ENCODE results near the gene SUCLG2. TPM values are rescaled to one million over a fixed set of nuclear protein-coding genes. Genes with fewer than 3 reads are reported as not detected.
"Not testable (repeated sequence)": the region's sequence is repeated elsewhere in the genome, so short reads cannot be mapped to it uniquely, and the experiment has no call there.

Gene SUCLG2
- total RNA-seq, 2 experiments from 2014 or later = 28.3 to 44.7 TPM

DNA sequence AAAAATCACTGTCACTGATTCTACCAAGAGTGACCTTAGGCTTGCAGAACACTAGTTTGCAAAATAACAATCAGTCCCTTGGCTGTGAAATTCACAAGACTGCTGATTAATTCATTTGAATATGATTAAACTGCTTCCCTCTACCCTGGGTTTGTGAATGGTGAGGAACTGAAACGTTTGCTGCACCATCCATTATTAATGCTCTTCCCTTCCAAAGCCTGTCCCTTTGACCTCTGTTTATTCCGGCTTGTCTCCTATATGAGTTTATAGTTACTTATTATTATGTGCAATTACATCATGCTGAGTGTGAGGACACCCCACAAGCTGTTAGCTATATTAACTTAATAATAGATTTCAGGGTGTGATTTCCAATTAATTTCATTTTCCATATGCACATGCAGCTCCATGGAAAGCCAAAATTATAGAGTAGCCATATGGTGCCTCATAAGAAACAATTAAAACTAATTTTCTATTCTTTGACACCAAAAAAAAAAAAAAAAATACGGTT lies 96.5 kb downstream of the SUCLG2 start:
- no peaks in the 10 kb centered on the region for H3K9me2 ChIP-seq (ENCODE audit: insufficient read depth, low read length)
- no peaks in the 10 kb centered on the region for H3K9me3 ChIP-seq (ENCODE audit: low read length)
- H3K27ac ChIP-seq (ENCODE audit: low read depth, low read length, poor library complexity, severe bottlenecking) = no peak overlapping the region
- H4K20me1 ChIP-seq (ENCODE audit: insufficient read depth, low read length) = no peaks in the 10 kb centered on the region
- no peaks in the 10 kb centered on the region for H3K79me2 ChIP-seq (ENCODE audit: insufficient read depth, low read depth, low read length)
- CTCF ChIA-PET (ENCODE audit: unreplicated experiment) = no interaction called here
- H3K36me3 ChIP-seq (ENCODE audit: insufficient read depth, low read length) = peaks cover 17% of the 10 kb centered on the region; the same call in 1 of the 2 replicates
- POLR2A ChIA-PET = interaction anchor here (0.6 to 1.1 kb wide), 3 partner anchors 26 to 96 kb away, joined by 3 read pairs; partner anchors contain the start of gene SUCLG2
- DNase-seq (ENCODE audit: low spot score) = no peak
- TF ChIP-seq EZH2phosphoT487 (IDR thresholded peaks at IDR 0.05; ENCODE audit: borderline replicate concordance, low read depth, low read length) = no peak
- TF ChIP-seq, protein P1, sequence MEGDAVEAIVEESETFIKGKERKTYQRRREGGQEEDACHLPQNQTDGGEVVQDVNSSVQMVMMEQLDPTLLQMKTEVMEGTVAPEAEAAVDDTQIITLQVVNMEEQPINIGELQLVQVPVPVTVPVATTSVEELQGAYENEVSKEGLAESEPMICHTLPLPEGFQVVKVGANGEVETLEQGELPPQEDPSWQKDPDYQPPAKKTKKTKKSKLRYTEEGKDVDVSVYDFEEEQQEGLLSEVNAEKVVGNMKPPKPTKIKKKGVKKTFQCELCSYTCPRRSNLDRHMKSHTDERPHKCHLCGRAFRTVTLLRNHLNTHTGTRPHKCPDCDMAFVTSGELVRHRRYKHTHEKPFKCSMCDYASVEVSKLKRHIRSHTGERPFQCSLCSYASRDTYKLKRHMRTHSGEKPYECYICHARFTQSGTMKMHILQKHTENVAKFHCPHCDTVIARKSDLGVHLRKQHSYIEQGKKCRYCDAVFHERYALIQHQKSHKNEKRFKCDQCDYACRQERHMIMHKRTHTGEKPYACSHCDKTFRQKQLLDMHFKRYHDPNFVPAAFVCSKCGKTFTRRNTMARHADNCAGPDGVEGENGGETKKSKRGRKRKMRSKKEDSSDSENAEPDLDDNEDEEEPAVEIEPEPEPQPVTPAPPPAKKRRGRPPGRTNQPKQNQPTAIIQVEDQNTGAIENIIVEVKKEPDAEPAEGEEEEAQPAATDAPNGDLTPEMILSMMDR (conservative IDR thresholded peaks at IDR 0.05; ENCODE audit: low read length) = no peak
- H2AFZ ChIP-seq (ENCODE audit: low read length) = no peak overlapping the region
- peaks cover 5% of the 10 kb centered on the region for H3K4me1 ChIP-seq (ENCODE audit: insufficient read depth, low read length, poor library complexity, severe bottlenecking)
- intact Hi-C loops (cut with micrococcal nuclease; ENCODE audit: unreplicated experiment) = loop anchor here (5.0 kb wide), 1 partner anchor 66 kb away; no protein-coding TSS in a partner anchor
- H3K4me2 ChIP-seq (ENCODE audit: low read length) = no peak overlapping the region
- no peak overlapping the region for H3K4me3 ChIP-seq (ENCODE audit: low read depth, low read length, poor library complexity, severe bottlenecking)
- BruUV-seq (replicated peaks) = no TSS peak

GRCh38 chr3:67551361-67552016 lies 102.9 kb downstream of the SUCLG2 start:
- H3K36me3 ChIP-seq (ENCODE audit: insufficient read depth, low read length) = peaks cover 8% of the 10 kb centered on the region; the same call in 1 of the 2 replicates
- no peak overlapping the region for H3K27ac ChIP-seq (ENCODE audit: low read depth, low read length, poor library complexity, severe bottlenecking)
- no peak for DNase-seq (ENCODE audit: low spot score)
- H3K4me3 ChIP-seq (ENCODE audit: low read depth, low read length, poor library complexity, severe bottlenecking) = no peak overlapping the region
- no peaks in the 10 kb centered on the region for H3K9me2 ChIP-seq (ENCODE audit: insufficient read depth, low read length)
- intact Hi-C loops (cut with micrococcal nuclease; ENCODE audit: unreplicated experiment) = no loop called here
- H3K79me2 ChIP-seq (ENCODE audit: insufficient read depth, low read depth, low read length) = no peaks in the 10 kb centered on the region
- H3K9me3 ChIP-seq (ENCODE audit: low read length) = no peaks in the 10 kb centered on the region
- H3K4me1 ChIP-seq (ENCODE audit: insufficient read depth, low read length, poor library complexity, severe bottlenecking) = no peaks in the 10 kb centered on the region
- TF ChIP-seq, protein P1 (conservative IDR thresholded peaks at IDR 0.05; ENCODE audit: low read length) = no peak
- TF ChIP-seq EZH2phosphoT487 (IDR thresholded peaks at IDR 0.05; ENCODE audit: borderline replicate concordance, low read depth, low read length) = no peak
- H4K20me1 ChIP-seq (ENCODE audit: insufficient read depth, low read length) = no peaks in the 10 kb centered on the region
- no TSS peak for BruUV-seq (replicated peaks)
- H2AFZ ChIP-seq (ENCODE audit: low read length) = no peak overlapping the region
- CTCF ChIA-PET (ENCODE audit: unreplicated experiment) = no interaction called here
- POLR2A ChIA-PET = interaction anchor here (1.2 kb wide), 1 partner anchor 113 kb away, joined by 3 read pairs; no protein-coding TSS in a partner anchor
- no peak overlapping the region for H3K4me2 ChIP-seq (ENCODE audit: low read length)

DNA sequence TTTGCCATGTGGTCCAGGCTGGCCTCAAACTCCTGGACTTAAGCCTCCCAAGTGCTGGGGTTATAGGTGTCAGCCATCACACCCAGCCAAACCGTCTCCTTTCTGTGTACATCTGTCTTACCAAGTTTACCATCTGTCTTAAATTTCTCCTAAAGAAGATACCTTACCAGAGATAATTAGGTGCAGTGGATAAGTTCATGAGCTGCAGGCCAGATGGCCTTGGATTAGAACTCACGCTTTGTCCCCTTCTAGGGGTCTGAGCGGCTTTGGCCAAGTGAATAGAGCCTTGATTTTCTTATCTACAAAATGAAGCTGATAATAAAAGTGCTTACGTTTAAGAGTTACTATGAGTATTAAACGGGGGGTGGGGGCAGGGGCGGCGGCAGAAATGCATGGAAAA lies 103.9 kb downstream of the SUCLG2 start:
- no TSS peak for BruUV-seq (replicated peaks)
- Histone ChIP-seq H3K4me1 (ENCODE audit: insufficient read depth, low read length, poor library complexity, severe bottlenecking) (no peaks in the 10 kb centered on the region), H3K79me2 (ENCODE audit: insufficient read depth, low read depth, low read length) (no peaks in the 10 kb centered on the region), H3K27ac (ENCODE audit: low read depth, low read length, poor library complexity, severe bottlenecking) (no peak overlapping the region), H2AFZ (ENCODE audit: low read length) (no peak overlapping the region), H4K20me1 (ENCODE audit: insufficient read depth, low read length) (no peaks in the 10 kb centered on the region), H3K9me2 (ENCODE audit: insufficient read depth, low read length) (no peaks in the 10 kb centered on the region), H3K36me3 (ENCODE audit: insufficient read depth, low read length) (peaks cover 8% of the 10 kb centered on the region; the same call in 1 of the 2 replicates), H3K4me3 (ENCODE audit: low read depth, low read length, poor library complexity, severe bottlenecking) (no peak overlapping the region), H3K9me3 (ENCODE audit: low read length) (no peaks in the 10 kb centered on the region), H3K4me2 (ENCODE audit: low read length) (no peak overlapping the region)
- intact Hi-C loops (cut with micrococcal nuclease; ENCODE audit: unreplicated experiment) = no loop called here
- TF ChIP-seq, protein P1 (conservative IDR thresholded peaks at IDR 0.05; ENCODE audit: low read length) = no peak
- no peak for TF ChIP-seq EZH2phosphoT487 (IDR thresholded peaks at IDR 0.05; ENCODE audit: borderline replicate concordance, low read depth, low read length)
- DNase-seq (ENCODE audit: low spot score) = no peak
- CTCF ChIA-PET (ENCODE audit: unreplicated experiment) = no interaction called here
- POLR2A ChIA-PET = interaction anchor here (0.6 kb wide), 1 partner anchor 304 kb away, joined by 4 read pairs; no protein-coding TSS in a partner anchor

DNA sequence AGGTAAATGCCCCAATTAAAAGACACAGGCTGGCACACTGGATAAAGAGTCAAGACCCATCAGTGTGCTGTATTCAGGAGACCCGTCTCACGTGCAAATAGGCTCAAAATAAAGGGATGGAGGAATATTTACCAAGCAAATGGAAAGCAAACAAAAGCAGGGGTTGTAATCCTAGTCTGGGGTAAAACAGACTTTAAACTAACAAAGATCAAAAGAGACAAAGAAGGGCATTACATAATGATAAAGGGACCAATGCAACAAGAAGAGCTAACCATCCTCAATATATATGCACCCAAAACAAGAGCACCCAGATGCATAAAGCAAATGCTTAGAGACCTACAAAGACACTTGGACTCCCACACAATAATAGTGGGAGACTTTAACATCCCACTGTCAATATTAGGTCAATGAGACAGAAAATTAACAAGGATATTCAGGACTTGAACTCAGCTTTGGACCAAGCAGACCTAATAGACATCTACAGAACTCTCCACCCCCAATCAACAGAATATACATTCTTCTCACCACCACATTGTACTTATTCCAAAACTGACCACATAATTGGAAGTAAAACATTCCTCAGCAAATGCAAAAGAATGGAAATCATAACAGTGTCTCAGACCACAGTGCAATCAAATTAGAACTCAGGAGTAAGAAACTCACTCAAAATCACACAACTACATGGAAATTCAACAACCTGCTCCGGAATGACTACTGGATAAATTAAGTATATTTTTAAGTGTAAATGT lies 111.7 kb downstream of the SUCLG2 start:
- H3K4me2 ChIP-seq (ENCODE audit: low read length); H3K36me3 ChIP-seq (ENCODE audit: insufficient read depth, low read length); H3K9me2 ChIP-seq (ENCODE audit: insufficient read depth, low read length); H3K4me3 ChIP-seq (ENCODE audit: low read depth, low read length, poor library complexity, severe bottlenecking); CTCF ChIA-PET (ENCODE audit: unreplicated experiment); H3K9me3 ChIP-seq (ENCODE audit: low read length); POLR2A ChIA-PET; BruUV-seq (replicated peaks); H3K4me1 ChIP-seq (ENCODE audit: insufficient read depth, low read length, poor library complexity, severe bottlenecking); DNase-seq (ENCODE audit: low spot score); intact Hi-C loops (cut with micrococcal nuclease; ENCODE audit: unreplicated experiment); H3K79me2 ChIP-seq (ENCODE audit: insufficient read depth, low read depth, low read length); H3K27ac ChIP-seq (ENCODE audit: low read depth, low read length, poor library complexity, severe bottlenecking); H4K20me1 ChIP-seq (ENCODE audit: insufficient read depth, low read length); H2AFZ ChIP-seq (ENCODE audit: low read length): not testable (repeated sequence)

Data from OCI-LY7 (cell line).